Measurements from ENCODE around the gene SERPINE2. TPM values are rescaled to one million over a fixed set of nuclear protein-coding genes. Genes with fewer than 3 reads are reported as not detected.

Gene SERPINE2
- polyA plus RNA-seq, 3 donors: not detected

- Histone ChIP-seq H3K36me3 (replicated peaks in 1 of 2; ENCODE audit: control insufficient read depth in 1 of 2, insufficient read depth in 2 of 2, low read length in 2 of 2) (no peaks in the 10 kb centered on the region), H3K27ac (ENCODE audit: low read depth in 1 of 2, low read length in 2 of 2) (no peak overlapping the region), H2AFZ (ENCODE audit: insufficient read depth, low read depth, low read length, poor library complexity, severe bottlenecking) (no peak overlapping the region), H3K79me2 (ENCODE audit: insufficient read depth, low read length) (no peaks in the 10 kb centered on the region), H3K4me3 (replicated peaks in 1 of 3; ENCODE audit: low read depth in 2 of 3, low read length in 3 of 3) (no peak overlapping the region), H3K4me1 (ENCODE audit: control insufficient read depth in 1 of 2, insufficient read depth in 2 of 2, low read length in 2 of 2) (no peaks in the 10 kb centered on the region), H3K27me3 (ENCODE audit: control insufficient read depth in 2 of 2, insufficient read depth in 2 of 2, low read length in 2 of 2) (no peaks in the 10 kb centered on the region), H3K9ac (ENCODE audit: insufficient read depth, low read length, poor library complexity, severe bottlenecking) (no peak overlapping the region), H3K9me3 (replicated peaks in 1 of 2; ENCODE audit: control insufficient read depth in 1 of 2, insufficient read depth in 1 of 2, low read length in 2 of 2) (no peaks in the 10 kb centered on the region), H3K4me2 (replicated peaks; ENCODE audit: extremely low read depth, low read length, poor library complexity, severe bottlenecking) (no peak overlapping the region), H4K20me1 (ENCODE audit: insufficient read depth, low read length) (no peaks in the 10 kb centered on the region)
- Mint-ChIP-seq H3K4me1 (no peaks in the 10 kb centered on the region), H3K9me3 (peaks cover 0 to 4% (median 0%) of the 10 kb centered on the region in 7 donors), H3K27me3 (ENCODE audit: low read depth in 3 of 3) (peaks cover 0 to 4% (median 2%) of the 10 kb centered on the region in 3 donors), H3K36me3 (no peaks in the 10 kb centered on the region), H3K27ac (no peak overlapping the region), H3K4me3 (no peak overlapping the region)
- intact Hi-C loops (cut with micrococcal nuclease): no loop called here
- no peak for DNase-seq
- TF ChIP-seq CTCF (IDR thresholded peaks at IDR 0.05): no peak
- 98% methylated on average over 5 of the region's 8 CpGs for WGBS (ENCODE audit: insufficient coverage)
Observed at GRCh38 chr2:224078656-224079055, 39.6 kb upstream of the SERPINE2 start.

- H3K4me2 ChIP-seq (replicated peaks; ENCODE audit: extremely low read depth, low read length, poor library complexity, severe bottlenecking): no peak overlapping the region
- no peak overlapping the region for H3K9ac ChIP-seq (ENCODE audit: insufficient read depth, low read length, poor library complexity, severe bottlenecking)
- 100% methylated on average over 1 of the region's 5 CpGs for WGBS (ENCODE audit: insufficient coverage)
- no peak overlapping the region for H2AFZ ChIP-seq (ENCODE audit: insufficient read depth, low read depth, low read length, poor library complexity, severe bottlenecking)
- Mint-ChIP-seq H3K27ac (no peak overlapping the region), H3K27me3 (ENCODE audit: low read depth in 3 of 3) (peaks cover 0 to 2% (median under 1%) of the 10 kb centered on the region in 3 donors), H3K4me1 (no peaks in the 10 kb centered on the region), H3K4me3 (no peak overlapping the region), H3K9me3 (peaks cover 0 to 6% (median 0%) of the 10 kb centered on the region in 7 donors), H3K36me3 (no peaks in the 10 kb centered on the region)
- TF ChIP-seq CTCF (IDR thresholded peaks at IDR 0.05): no peak
- no peaks in the 10 kb centered on the region for H3K79me2 ChIP-seq (ENCODE audit: insufficient read depth, low read length)
- no peak overlapping the region for H3K4me3 ChIP-seq (replicated peaks in 1 of 3; ENCODE audit: low read depth in 2 of 3, low read length in 3 of 3)
- intact Hi-C loops (cut with micrococcal nuclease): no loop called here
- H3K4me1 ChIP-seq (ENCODE audit: control insufficient read depth in 1 of 2, insufficient read depth in 2 of 2, low read length in 2 of 2): no peaks in the 10 kb centered on the region
- H3K9me3 ChIP-seq (replicated peaks in 1 of 2; ENCODE audit: control insufficient read depth in 1 of 2, insufficient read depth in 1 of 2, low read length in 2 of 2): no peaks in the 10 kb centered on the region
- no peaks in the 10 kb centered on the region for H3K27me3 ChIP-seq (ENCODE audit: control insufficient read depth in 2 of 2, insufficient read depth in 2 of 2, low read length in 2 of 2)
- H3K27ac ChIP-seq (ENCODE audit: low read depth in 1 of 2, low read length in 2 of 2): no peak overlapping the region
- no peaks in the 10 kb centered on the region for H4K20me1 ChIP-seq (ENCODE audit: insufficient read depth, low read length)
- no peak for DNase-seq
- no peaks in the 10 kb centered on the region for H3K36me3 ChIP-seq (replicated peaks in 1 of 2; ENCODE audit: control insufficient read depth in 1 of 2, insufficient read depth in 2 of 2, low read length in 2 of 2)
Observed at GRCh38 chr2:224077773-224078507, 38.9 kb upstream of the SERPINE2 start.

All from CD14-positive monocyte (primary cell).